ENCODE data around the gene GPSM1. TPM values are rescaled to one million over a fixed set of nuclear protein-coding genes. Genes with fewer than 3 reads are reported as not detected.

GPSM1 gene
- total and polyA plus RNA-seq, 11 donors: 24.1 to 80.2 (median 31.7) TPM

DNA sequence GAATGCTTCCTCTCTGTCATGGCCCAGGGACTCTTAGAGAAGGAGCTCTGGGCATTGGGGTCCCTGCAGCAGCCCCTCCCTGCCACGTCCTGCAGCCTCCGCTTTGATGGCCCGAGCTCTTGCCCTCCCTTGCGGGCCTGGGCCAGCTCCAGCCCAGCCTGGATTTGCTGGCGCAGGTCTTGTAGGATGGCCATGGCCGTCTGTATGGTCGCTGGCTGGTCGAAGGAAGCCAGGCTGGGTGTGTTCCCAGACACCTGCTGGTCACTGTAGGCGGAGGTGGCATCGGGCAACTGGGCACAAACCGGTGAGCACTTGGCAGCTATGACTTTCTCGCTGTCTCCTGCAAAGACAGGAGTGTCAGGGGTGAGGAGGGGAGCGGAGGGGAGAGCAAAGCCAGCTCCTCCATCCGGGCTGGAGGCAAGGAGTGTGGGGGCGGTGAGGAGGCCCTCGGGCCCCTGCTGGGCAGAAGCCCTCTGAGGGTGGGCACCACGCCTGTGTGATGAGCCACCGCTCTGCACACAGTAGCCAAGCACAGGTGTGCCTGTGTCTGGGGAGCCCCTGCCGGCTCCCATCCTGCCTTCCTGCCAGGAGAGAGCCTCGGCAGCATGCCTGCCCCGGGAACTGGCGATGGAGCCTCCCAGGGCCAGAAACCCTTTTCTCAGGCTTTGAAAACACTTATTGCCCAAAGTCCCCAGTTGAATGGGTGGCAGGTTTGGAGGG, 35.9 kb upstream of the GPSM1 start:
- Histone ChIP-seq H3K27me3 (peaks cover 0 to 23% (median 9%) of the 10 kb centered on the region in 9 donors), H3K4me1 (no peaks in the 10 kb centered on the region), H3K36me3 (no peaks in the 10 kb centered on the region), H3K4me3 (no peak overlapping the region), H3K9me3 (no peaks in the 10 kb centered on the region), H3K27ac (no peak overlapping the region)
- no peak for ATAC-seq
- no peak for DNase-seq
- WGBS, 4 donors: 75 to 84% (median 81%) methylated on average over 13 to 22 of the region's 22 CpGs
- TF ChIP-seq, protein P1, sequence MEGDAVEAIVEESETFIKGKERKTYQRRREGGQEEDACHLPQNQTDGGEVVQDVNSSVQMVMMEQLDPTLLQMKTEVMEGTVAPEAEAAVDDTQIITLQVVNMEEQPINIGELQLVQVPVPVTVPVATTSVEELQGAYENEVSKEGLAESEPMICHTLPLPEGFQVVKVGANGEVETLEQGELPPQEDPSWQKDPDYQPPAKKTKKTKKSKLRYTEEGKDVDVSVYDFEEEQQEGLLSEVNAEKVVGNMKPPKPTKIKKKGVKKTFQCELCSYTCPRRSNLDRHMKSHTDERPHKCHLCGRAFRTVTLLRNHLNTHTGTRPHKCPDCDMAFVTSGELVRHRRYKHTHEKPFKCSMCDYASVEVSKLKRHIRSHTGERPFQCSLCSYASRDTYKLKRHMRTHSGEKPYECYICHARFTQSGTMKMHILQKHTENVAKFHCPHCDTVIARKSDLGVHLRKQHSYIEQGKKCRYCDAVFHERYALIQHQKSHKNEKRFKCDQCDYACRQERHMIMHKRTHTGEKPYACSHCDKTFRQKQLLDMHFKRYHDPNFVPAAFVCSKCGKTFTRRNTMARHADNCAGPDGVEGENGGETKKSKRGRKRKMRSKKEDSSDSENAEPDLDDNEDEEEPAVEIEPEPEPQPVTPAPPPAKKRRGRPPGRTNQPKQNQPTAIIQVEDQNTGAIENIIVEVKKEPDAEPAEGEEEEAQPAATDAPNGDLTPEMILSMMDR (IDR thresholded peaks at IDR 0.05): no peak
- no peak for TF ChIP-seq POLR2A (IDR thresholded peaks at IDR 0.05)
- intact Hi-C loops (cut with DNase I): no loop called here

DNA sequence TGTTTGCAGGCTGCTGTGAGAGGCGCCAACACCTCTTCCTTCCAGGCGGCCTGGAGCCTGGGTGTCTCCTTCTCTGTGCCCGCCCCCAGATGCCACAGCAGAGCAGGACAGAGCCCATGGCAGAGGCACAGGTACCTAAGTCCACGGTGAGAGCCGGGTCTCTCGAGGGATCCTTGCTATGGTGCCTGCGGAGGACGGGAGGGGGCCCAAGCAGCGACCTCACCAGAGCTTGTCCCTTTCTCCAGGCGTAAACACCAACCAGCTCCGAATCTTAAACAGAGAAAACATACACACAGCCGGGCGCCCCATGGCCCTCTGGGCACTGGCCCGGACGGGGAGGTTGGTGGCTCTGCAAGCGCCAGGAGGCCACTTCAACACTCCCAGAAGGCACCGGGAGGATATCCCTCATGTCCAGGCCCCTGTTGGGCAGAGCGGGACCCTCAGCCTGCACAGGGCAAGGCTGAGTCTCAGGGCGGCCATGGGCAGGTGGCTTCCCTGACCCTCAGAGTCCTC, 35.3 kb upstream of the GPSM1 start:
- Histone ChIP-seq H3K36me3 (no peaks in the 10 kb centered on the region), H3K27ac (no peak overlapping the region), H3K4me1 (no peaks in the 10 kb centered on the region), H3K9me3 (no peaks in the 10 kb centered on the region), H3K27me3 (peaks cover 0 to 23% (median 9%) of the 10 kb centered on the region in 9 donors), H3K4me3 (no peak overlapping the region)
- 78 to 85% (median 83%) methylated on average over 13 to 19 of the region's 19 CpGs for WGBS, 4 donors
- ATAC-seq (peak in 1 of 4 donors; percentile 5), DNase-seq (no peak)
- TF ChIP-seq, protein P1 (IDR thresholded peaks at IDR 0.05): no peak
- intact Hi-C loops (cut with DNase I): no loop called here

DNA sequence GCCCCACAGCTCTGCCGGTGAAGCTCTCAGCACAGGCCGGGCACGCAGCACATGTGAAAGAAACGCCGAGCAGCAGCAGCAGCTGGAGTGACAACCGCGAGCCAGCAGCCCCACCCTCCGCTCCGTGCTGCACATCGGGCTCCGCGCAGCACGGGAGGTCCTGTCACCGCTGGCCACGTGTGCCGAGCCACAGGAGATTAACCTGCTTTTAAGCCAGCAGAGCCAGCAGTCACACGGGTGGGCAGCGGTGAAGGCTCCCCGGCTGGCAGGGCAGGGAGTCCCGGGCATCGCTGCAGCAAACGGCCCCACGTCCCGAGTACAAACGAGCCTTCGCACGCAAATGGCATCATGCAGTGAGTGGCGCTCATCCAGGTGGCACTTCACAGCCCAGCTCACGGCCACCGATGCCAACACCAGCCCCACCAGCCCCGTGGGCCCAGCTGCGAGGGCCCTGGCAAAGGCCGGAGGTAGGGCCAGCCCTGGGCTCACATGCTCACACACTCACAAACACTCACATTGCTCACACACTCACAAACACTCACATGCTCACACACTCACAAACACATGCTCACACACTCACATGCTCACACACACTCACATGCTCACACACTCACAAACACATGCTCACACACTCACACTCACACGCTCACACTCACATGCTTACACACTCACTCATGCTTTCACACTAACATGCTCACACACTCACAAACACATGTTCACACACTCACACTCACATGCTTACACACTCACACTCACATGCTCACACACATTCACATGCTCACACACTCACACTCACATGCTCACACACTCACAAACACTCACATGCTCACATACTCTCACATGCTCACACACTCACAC, 34.5 kb upstream of the GPSM1 start:
- 71 to 80% (median 76%) methylated on average over 12 to 34 of the region's 34 CpGs for WGBS, 4 donors
- H3K27ac ChIP-seq: no peak overlapping the region
- H3K9me3 ChIP-seq: no peaks in the 10 kb centered on the region
- intact Hi-C loops (cut with DNase I): no loop called here
- no peak overlapping the region for H3K4me3 ChIP-seq
- TF ChIP-seq POLR2A (IDR thresholded peaks at IDR 0.05): no peak
- TF ChIP-seq, protein P1 (IDR thresholded peaks at IDR 0.05): no peak
- no peaks in the 10 kb centered on the region for H3K4me1 ChIP-seq
- DNase-seq: no peak
- H3K27me3 ChIP-seq: peaks cover 0 to 19% (median 9%) of the 10 kb centered on the region in 9 donors
- ATAC-seq: peak in 2 of 4 donors; percentile 14 to 18
- H3K36me3 ChIP-seq: no peaks in the 10 kb centered on the region

DNA sequence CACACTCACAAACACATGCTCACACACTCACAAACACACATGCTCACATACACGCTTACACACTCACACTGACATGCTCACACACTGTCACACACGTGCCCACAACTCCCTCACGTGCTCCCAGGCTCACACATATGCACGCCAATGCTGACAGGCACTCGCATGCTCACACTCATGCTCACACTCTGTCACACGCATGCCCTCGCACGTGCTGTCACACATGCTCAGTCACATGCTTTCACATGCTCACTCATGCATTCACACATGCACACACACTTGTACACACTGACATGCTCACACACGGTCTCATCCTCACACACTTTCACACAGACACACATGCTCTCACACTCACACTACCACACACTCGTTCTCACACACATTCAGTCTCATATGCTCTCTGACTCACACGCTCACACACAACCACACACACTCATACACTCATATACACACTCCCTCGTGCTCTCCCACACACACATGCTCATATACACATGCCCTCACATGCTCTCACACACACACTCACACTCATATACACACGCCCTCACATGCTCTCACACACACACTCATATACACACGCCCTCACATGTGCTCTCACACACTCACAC, 33.8 kb upstream of the GPSM1 start:
- Histone ChIP-seq H3K4me1 (no peaks in the 10 kb centered on the region), H3K27ac (no peak overlapping the region), H3K9me3 (no peaks in the 10 kb centered on the region), H3K36me3 (no peaks in the 10 kb centered on the region), H3K4me3 (no peak overlapping the region), H3K27me3 (peaks cover 0 to 11% (median 2%) of the 10 kb centered on the region in 9 donors)
- DNase-seq (no peak), ATAC-seq (no peak)
- TF ChIP-seq, protein P1 (IDR thresholded peaks at IDR 0.05): no peak
- no peak for TF ChIP-seq POLR2A (IDR thresholded peaks at IDR 0.05)
- intact Hi-C loops (cut with DNase I): no loop called here
- 82 to 87% (median 85%) methylated on average over 14 of the region's 14 CpGs for WGBS, 4 donors
